HepG2 (cell line): ENCODE measurements around the gene HMBS. TPM values are rescaled to one million over a fixed set of nuclear protein-coding genes. Genes with fewer than 3 reads are reported as not detected.

Experiments used
- CHD4 ChIP-seq: fragments of 200-600 bp; sonication (generic); IDR thresholded peaks from 2 replicates; pipeline ENCODE4 v1.7.0; 2017; ENCODE audit warnings: mild to moderate bottlenecking, low read length, borderline replicate concordance
- DNMT1 ChIP-seq: sonication (generic); formaldehyde crosslinking; IDR thresholded peaks from 2 replicates; pipeline ENCODE4 v1.5.1; 2020; ENCODE audit warnings: mild to moderate bottlenecking, missing genetic modification reagents
- HNF4A ChIP-seq: sonication (generic); formaldehyde crosslinking; IDR thresholded peaks from 2 replicates; pipeline ENCODE4 v1.4.0; 2020; ENCODE audit warnings: missing genetic modification reagents
- IKZF1 ChIP-seq: fragments of 450-650 bp; IDR thresholded peaks from 2 replicates; pipeline ENCODE4 v1.7.1; 2016
- IKZF4 ChIP-seq: sonication (generic); formaldehyde crosslinking; IDR thresholded peaks from 2 replicates; pipeline ENCODE4 v1.5.1; 2020; ENCODE audit warnings: borderline replicate concordance, mild to moderate bottlenecking, low read depth, missing genetic modification reagents; ENCODE audit errors: not compliant biosample characterization
- MBD4 ChIP-seq: IDR thresholded peaks from 2 replicates; pipeline ENCODE4 v1.6.1; 2012; ENCODE audit warnings: low read length, inconsistent platforms, borderline replicate concordance
- MEIS1 ChIP-seq: sonication (generic); formaldehyde crosslinking; IDR thresholded peaks from 2 replicates; pipeline ENCODE4 v1.9.0; 2021; ENCODE audit warnings: mild to moderate bottlenecking, missing genetic modification reagents, moderate library complexity, borderline replicate concordance
- MTA1 ChIP-seq: sonication (generic); formaldehyde crosslinking; IDR thresholded peaks from 2 replicates; pipeline ENCODE4 v1.4.0; 2020; ENCODE audit warnings: missing genetic modification reagents, mild to moderate bottlenecking, borderline replicate concordance
- NBN ChIP-seq: fragments of 450-650 bp; conservative IDR thresholded peaks from 2 replicates; pipeline ENCODE4 v1.6.1; 2017
- PHF5A ChIP-seq: IDR thresholded peaks from one replicate; pipeline ENCODE4 v1.6.1; 2018; ENCODE audit warnings: low read depth, missing genetic modification reagents; ENCODE audit not compliant: unreplicated experiment
- POGK ChIP-seq: sonication (generic); formaldehyde crosslinking; conservative IDR thresholded peaks from 2 replicates; pipeline ENCODE4 v1.8.0; 2022; ENCODE audit warnings: mild to moderate bottlenecking, moderate library complexity, missing genetic modification reagents
- PRPF4 ChIP-seq: fragments of 200-400 bp; formaldehyde crosslinking; IDR thresholded peaks from 2 replicates; pipeline ENCODE4 v1.6.1; 2016; ENCODE audit warnings: low read length, low read depth; ENCODE audit not compliant: poor library complexity, severe bottlenecking
- RAD21 ChIP-seq: fragments of 450-650 bp; formaldehyde crosslinking; IDR thresholded peaks from 2 replicates; pipeline ENCODE4 v1.5.0; 2020; ENCODE audit warnings: mild to moderate bottlenecking
- RELA ChIP-seq: sonication (generic); formaldehyde crosslinking; IDR thresholded peaks from 2 replicates; pipeline ENCODE4 v1.4.0; 2020; ENCODE audit warnings: missing genetic modification reagents
- SIN3B ChIP-seq: fragments of 150-350 bp; IDR thresholded peaks from 2 replicates; pipeline ENCODE4 v1.6.1; 2014; ENCODE audit warnings: low read length
- SOX13 ChIP-seq, 3 experiments: fragments of 450-650 bp in 1 of 3; sonication (generic) in 1 of 3; formaldehyde crosslinking in 1 of 3; IDR thresholded peaks in 2 of 3; conservative IDR thresholded peaks in 1 of 3; 2 replicates each; pipeline versions ENCODE4 v1.5.0 to v1.6.1; 2016 to 2020; ENCODE audit warnings: antibody characterized with exemption in 1 of 3, mild to moderate bottlenecking in 1 of 3, missing compliant biosample characterization in 1 of 3, missing genetic modification reagents in 1 of 3, moderate library complexity in 1 of 3
- TBL1XR1 ChIP-seq: fragments of 150-350 bp; IDR thresholded peaks from 2 replicates; pipeline ENCODE4 v1.6.1; 2014; ENCODE audit warnings: borderline replicate concordance, low read length; ENCODE audit not compliant: partially characterized antibody
- TOPORS ChIP-seq: sonication (generic); formaldehyde crosslinking; IDR thresholded peaks from 2 replicates; pipeline ENCODE4 v1.8.0; 2023; ENCODE audit warnings: mild to moderate bottlenecking, missing genetic modification reagents
- YEATS2 ChIP-seq: sonication (generic); formaldehyde crosslinking; IDR thresholded peaks from 2 replicates; pipeline ENCODE4 v1.4.0; 2020; ENCODE audit warnings: missing genetic modification reagents, borderline replicate concordance
- ZNF12 ChIP-seq: sonication (generic); formaldehyde crosslinking; IDR thresholded peaks from 2 replicates; pipeline ENCODE4 v1.5.0; 2020; ENCODE audit warnings: missing genetic modification reagents
- ZNF251 ChIP-seq: sonication (generic); formaldehyde crosslinking; IDR thresholded peaks from 2 replicates; pipeline ENCODE4 v1.9.0; 2021; ENCODE audit warnings: mild to moderate bottlenecking, missing genetic modification reagents
- ZNF256 ChIP-seq: sonication (generic); formaldehyde crosslinking; conservative IDR thresholded peaks from 2 replicates; pipeline ENCODE4 v1.4.0; 2020; ENCODE audit warnings: missing genetic modification reagents
- ZNF333 ChIP-seq: sonication (generic); formaldehyde crosslinking; IDR thresholded peaks from 2 replicates; pipeline ENCODE4 v1.4.0; 2020; ENCODE audit warnings: mild to moderate bottlenecking, missing genetic modification reagents, borderline replicate concordance
- ZSCAN30 ChIP-seq: sonication (generic); formaldehyde crosslinking; IDR thresholded peaks from 2 replicates; pipeline ENCODE4 v1.5.0; 2020; ENCODE audit warnings: mild to moderate bottlenecking, missing genetic modification reagents
- polyA plus RNA-seq, 8 experiments: library from polyadenylated mRNA; depleted of rRNA in 3 of 8; stranded (reverse) in 7 of 8; unstranded in 1 of 8; fragments of >200 nt; fragmentation: Illumina TruSeq in 4 of 8; extraction: Trizol in 4 of 8; gene quantifications; 2 replicates each; pipeline versions ENCODE4 v1.2.1 to v1.2.3, GENCODE V29; 2011 to 2016; ENCODE audit warnings: low read depth in 4 of 8, missing spikeins in 1 of 8, mixed read lengths in 1 of 8; ENCODE audit not compliant: insufficient read depth in 1 of 8
- total RNA-seq, 5 experiments: library from RNA; depleted of rRNA; stranded (reverse); fragments of >200 nt; fragmentation: Illumina TruSeq; extraction: Trizol; gene quantifications; 2 replicates each; pipeline ENCODE4 v1.2.3, GENCODE V29; 2016; ENCODE audit warnings: low read depth in 1 of 5
- TF ChIP-seq, protein P1 (sequence below): IDR thresholded peaks from 2 replicates; pipeline ENCODE4 v1.6.1; 2018; ENCODE audit warnings: missing genetic modification reagents, mild to moderate bottlenecking, missing compliant biosample characterization
- TF ChIP-seq, protein P2 (sequence below): sonication (generic); formaldehyde crosslinking; IDR thresholded peaks from 2 replicates; pipeline ENCODE4 v1.5.1; 2020; ENCODE audit warnings: missing genetic modification reagents, mild to moderate bottlenecking, borderline replicate concordance

Gene HMBS
- total and polyA plus RNA-seq, 2 of the 13 experiments (the other 11 are each of a cell fraction or from before 2014, with no cell fraction given) = 9.4 to 46.9 TPM

GRCh38 chr11:119095066-119095880 is 10.6 kb downstream of the HMBS start (continued):
- TF ChIP-seq IKZF4 (CRISPR knock-in tag) (peak; percentile 98), ZNF333 (CRISPR knock-in tag) (peak; percentile 94), SIN3B (peak; percentile 94), SOX13 (IDR thresholded peaks at IDR 0.05) (peak; percentile 66), SOX13 (CRISPR knock-in tag; conservative IDR thresholded peaks at IDR 0.05 in 1 of 2, IDR thresholded peaks at IDR 0.05 in 1 of 2) (peak in 1 of 2 experiments; percentile 97; a peak in 3 of 4 replicates), PRPF4 (no peak), MTA1 (CRISPR knock-in tag) (no peak), MBD4 (no peak), TOPORS (CRISPR knock-in tag) (peak; percentile 56; the same call in 1 of the 2 replicates), MEIS1 (CRISPR knock-in tag) (peak; percentile 75; the same call in 1 of the 2 replicates), CHD4 (no peak), IKZF1 (no peak), YEATS2 (CRISPR knock-in tag) (peak; percentile 68), ZNF12 (CRISPR knock-in tag) (no peak), HNF4A (CRISPR knock-in tag) (no peak), ZSCAN30 (CRISPR knock-in tag) (peak; percentile 86; the same call in 1 of the 2 replicates), POGK (CRISPR knock-in tag) (peak; percentile 97), TBL1XR1 (no peak), ZNF256 (CRISPR knock-in tag) (peak; percentile 82; the same call in 1 of the 2 replicates), RAD21 (peak; percentile 57; the same call in 1 of the 2 replicates), PHF5A (no peak), ZNF251 (CRISPR knock-in tag) (no peak), RELA (no peak; the same call in 1 of the 2 replicates), NBN (no peak), DNMT1 (0 out of 2 replicates have a peak, but pooled peaks have one; percentile 44)
- TF ChIP-seq, protein P1, sequence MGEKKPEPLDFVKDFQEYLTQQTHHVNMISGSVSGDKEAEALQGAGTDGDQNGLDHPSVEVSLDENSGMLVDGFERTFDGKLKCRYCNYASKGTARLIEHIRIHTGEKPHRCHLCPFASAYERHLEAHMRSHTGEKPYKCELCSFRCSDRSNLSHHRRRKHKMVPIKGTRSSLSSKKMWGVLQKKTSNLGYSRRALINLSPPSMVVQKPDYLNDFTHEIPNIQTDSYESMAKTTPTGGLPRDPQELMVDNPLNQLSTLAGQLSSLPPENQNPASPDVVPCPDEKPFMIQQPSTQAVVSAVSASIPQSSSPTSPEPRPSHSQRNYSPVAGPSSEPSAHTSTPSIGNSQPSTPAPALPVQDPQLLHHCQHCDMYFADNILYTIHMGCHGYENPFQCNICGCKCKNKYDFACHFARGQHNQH (CRISPR knock-in tag) = peak; percentile 85
- TF ChIP-seq, protein P2, sequence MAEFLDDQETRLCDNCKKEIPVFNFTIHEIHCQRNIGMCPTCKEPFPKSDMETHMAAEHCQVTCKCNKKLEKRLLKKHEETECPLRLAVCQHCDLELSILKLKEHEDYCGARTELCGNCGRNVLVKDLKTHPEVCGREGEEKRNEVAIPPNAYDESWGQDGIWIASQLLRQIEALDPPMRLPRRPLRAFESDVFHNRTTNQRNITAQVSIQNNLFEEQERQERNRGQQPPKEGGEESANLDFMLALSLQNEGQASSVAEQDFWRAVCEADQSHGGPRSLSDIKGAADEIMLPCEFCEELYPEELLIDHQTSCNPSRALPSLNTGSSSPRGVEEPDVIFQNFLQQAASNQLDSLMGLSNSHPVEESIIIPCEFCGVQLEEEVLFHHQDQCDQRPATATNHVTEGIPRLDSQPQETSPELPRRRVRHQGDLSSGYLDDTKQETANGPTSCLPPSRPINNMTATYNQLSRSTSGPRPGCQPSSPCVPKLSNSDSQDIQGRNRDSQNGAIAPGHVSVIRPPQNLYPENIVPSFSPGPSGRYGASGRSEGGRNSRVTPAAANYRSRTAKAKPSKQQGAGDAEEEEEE = no peak
